K562 (cell line): ENCODE measurements around the gene SIDT2. TPM values are rescaled to one million over a fixed set of nuclear protein-coding genes. Genes with fewer than 3 reads are reported as not detected.

ENCODE experiments used
- ATAC-seq: fragments of 200-7000 bp; cut with Tn5 transposase; 3 replicates; pipeline ENCODE4 v1.9.1; 2020; ENCODE audit warnings: moderate library complexity
- BruUV-seq: library from RNA; stranded (reverse); fragments of 400-500 nt; replicated peaks from 2 replicates; lab custom pipeline; 2021; lab: Mats Ljungman, UMichigan
- CTCF ChIA-PET: fragments of 300-600 bp; formaldehyde crosslinking; extraction: SDS; loops from one replicate; lab custom pipeline; 2021; ENCODE audit warnings: low intra/inter-chr PET ratio; lab: Yijun Ruan, JAX
- POLR2A ChIA-PET: fragments of 300-600, 350-650 bp; sonication (Branson Sonifier 250); formaldehyde crosslinking; extraction: SDS; loops from one replicate; lab custom pipeline; 2021; ENCODE audit warnings: antibody characterized with exemption, inconsistent platforms; lab: Yijun Ruan, JAX
- DNase-seq, 4 experiments: peaks; one replicate each; pipeline versions ENCODE4 v3.0.0 to v3.0.0-alpha.2; 2011 to 2018; ENCODE audit warnings: low spot score in 3 of 4, mixed read lengths in 3 of 4; ENCODE audit errors: extremely low read depth in 1 of 4
- FAIRE-seq: peaks from 2 replicates; lab custom pipeline; 2011; peaks lifted over from hg19 to GRCh38; lab: Jason Lieb, UNC
- H2AFZ ChIP-seq: 2 replicates; pipeline ENCODE4 v1.6.0; 2011; ENCODE audit warnings: low read depth, low read length, control low read depth, inconsistent platforms
- H3K27ac ChIP-seq: fragments of 200-600 bp; 3 replicates; pipeline ENCODE4 v1.8.0; 2011; ENCODE audit warnings: low read depth, mild to moderate bottlenecking, control low read depth, inconsistent platforms, low read length, moderate library complexity, mixed read lengths; ENCODE audit errors: extremely low read depth
- H3K27me3 ChIP-seq, 2 experiments: fragments of 300-600 bp in 1 of 2; 2 replicates in 1 of 2; 3 replicates in 1 of 2; pipeline versions ENCODE4 v1.6.0 to v1.8.0; 2011; ENCODE audit warnings: inconsistent platforms in 2 of 2, low read length in 2 of 2, mild to moderate bottlenecking in 1 of 2, mixed read lengths in 1 of 2, moderate library complexity in 1 of 2; ENCODE audit not compliant: control insufficient read depth in 2 of 2, insufficient read depth in 2 of 2
- H3K36me3 ChIP-seq: fragments of 300-600 bp; 3 replicates; pipeline ENCODE4 v1.8.0; 2011; ENCODE audit warnings: mild to moderate bottlenecking, low read length, inconsistent platforms; ENCODE audit not compliant: control insufficient read depth, insufficient read depth
- H3K4me1 ChIP-seq, 2 experiments: fragments of 200-600 bp in 1 of 2; replicated peaks in 1 of 2; 2 replicates in 1 of 2; 3 replicates in 1 of 2; pipeline versions ENCODE4 v1.5.1 to v1.8.0; 2011; ENCODE audit warnings: inconsistent platforms in 2 of 2, low read length in 2 of 2, mild to moderate bottlenecking in 1 of 2, mixed read lengths in 1 of 2, moderate library complexity in 1 of 2; ENCODE audit not compliant: control insufficient read depth in 2 of 2, insufficient read depth in 2 of 2
- H3K4me2 ChIP-seq: 2 replicates; pipeline ENCODE4 v1.6.1; 2011; ENCODE audit warnings: low read length, control low read depth, inconsistent platforms, mixed read lengths; ENCODE audit not compliant: insufficient read depth
- H3K4me3 ChIP-seq: fragments of 200-600 bp; sonication (generic), shearing (Covaris generic); 2 replicates; pipeline ENCODE4 v1.5.1; 2016; ENCODE audit warnings: control low read depth, inconsistent platforms
- H3K79me2 ChIP-seq: fragments of 200-600 bp; 3 replicates; pipeline ENCODE4 v1.8.0; 2011; ENCODE audit warnings: low read length, inconsistent platforms; ENCODE audit not compliant: control insufficient read depth, insufficient read depth
- H3K9ac ChIP-seq, 2 experiments: 2 replicates each; pipeline versions ENCODE4 v1.6.0 to v1.6.1; 2011; ENCODE audit warnings: low read depth in 2 of 2, low read length in 2 of 2, control low read depth in 1 of 2, inconsistent platforms in 1 of 2, mild to moderate bottlenecking in 1 of 2, mixed read lengths in 1 of 2; ENCODE audit not compliant: insufficient read depth in 1 of 2
- H3K9me1 ChIP-seq: one replicate; pipeline ENCODE4 v1.6.0; 2011; ENCODE audit warnings: inconsistent platforms, mild to moderate bottlenecking, low read length, moderate library complexity; ENCODE audit not compliant: control insufficient read depth, insufficient read depth
- H3K9me3 ChIP-seq: replicated peaks from 2 replicates; pipeline ENCODE4 v1.5.1; 2011; ENCODE audit warnings: low read depth, low read length, inconsistent platforms; ENCODE audit not compliant: control insufficient read depth, insufficient read depth
- H4K20me1 ChIP-seq: replicated peaks from 2 replicates; pipeline ENCODE4 v1.6.1; 2011; ENCODE audit warnings: low read length, inconsistent platforms, mixed read lengths; ENCODE audit not compliant: control insufficient read depth, insufficient read depth
- CBFA2T3 ChIP-seq: fragments of 450-650 bp; IDR thresholded peaks from 2 replicates; pipeline ENCODE4 v1.6.1; 2017
- EP300 ChIP-seq: IDR thresholded peaks from 2 replicates; pipeline ENCODE4 v1.6.1; 2012; ENCODE audit warnings: low read length, improper control_type of control experiment
- KDM1A ChIP-seq, 2 experiments: fragments of 450-650 bp; IDR thresholded peaks; 2 replicates each; pipeline ENCODE4 v1.6.1; 2016; ENCODE audit warnings: mild to moderate bottlenecking in 2 of 2
- KLF16 ChIP-seq: IDR thresholded peaks from 2 replicates; pipeline ENCODE4 v1.6.1; 2016; ENCODE audit warnings: antibody characterized with exemption
- MYNN ChIP-seq, 2 experiments: sonication (generic); formaldehyde crosslinking in 1 of 2; IDR thresholded peaks; 2 replicates each; pipeline versions ENCODE4 v1.5.0 to v1.6.1; 2016 to 2020; ENCODE audit warnings: antibody characterized with exemption in 1 of 2, missing genetic modification reagents in 1 of 2
- NFIC ChIP-seq: fragments of 450-650 bp; IDR thresholded peaks from 2 replicates; pipeline ENCODE4 v1.6.1; 2017; ENCODE audit warnings: mild to moderate bottlenecking, inconsistent platforms
- POLR2AphosphoS5 ChIP-seq: IDR thresholded peaks from 2 replicates; pipeline ENCODE4 v1.6.1; 2011; ENCODE audit warnings: mild to moderate bottlenecking, low read depth, low read length, moderate library complexity; ENCODE audit not compliant: control insufficient read depth, insufficient read depth
- RBM25 ChIP-seq: fragments of 200-400 bp; formaldehyde crosslinking; IDR thresholded peaks from 2 replicates; pipeline ENCODE4 v1.6.1; 2018; ENCODE audit warnings: low read length, low read depth, moderate library complexity; ENCODE audit not compliant: severe bottlenecking
- RCOR1 ChIP-seq, 2 experiments: IDR thresholded peaks; 2 replicates each; pipeline ENCODE4 v1.6.1; 2012; ENCODE audit warnings: low read depth in 2 of 2, low read length in 2 of 2, borderline replicate concordance in 1 of 2, improper control_type of control experiment in 1 of 2
- SMARCE1 ChIP-seq: fragments of 450-650 bp; IDR thresholded peaks from 2 replicates; pipeline ENCODE4 v1.7.1; 2016; ENCODE audit warnings: mild to moderate bottlenecking
- SNIP1 ChIP-seq: fragments of 450-650 bp; IDR thresholded peaks from 2 replicates; pipeline ENCODE4 v1.7.1; 2017; ENCODE audit warnings: low read depth, mild to moderate bottlenecking
- TRIM24 ChIP-seq, 2 experiments: fragments of 450-650 bp; IDR thresholded peaks; 2 replicates each; pipeline ENCODE4 v1.6.1; 2016
- ZEB2 ChIP-seq: fragments of 450-650 bp; IDR thresholded peaks from 2 replicates; pipeline ENCODE4 v1.6.1; 2016
- ZNF592 ChIP-seq: fragments of 450-650 bp; IDR thresholded peaks from 2 replicates; pipeline ENCODE4 v1.6.1; 2017; ENCODE audit warnings: antibody characterized with exemption, mild to moderate bottlenecking
- ZNF780A ChIP-seq: fragments of 250-450 bp; sonication (Bioruptor Pico); IDR thresholded peaks from 2 replicates; pipeline ENCODE4 v1.5.0; 2021; ENCODE audit warnings: mild to moderate bottlenecking
- WGBS: fragments of 100-300 bp; shearing (Covaris generic); methylation state at CpG from one replicate; pipeline ENCODE4 v1.1.6; 2016; ENCODE audit warnings: low coverage, mixed read lengths; ENCODE audit not compliant: insufficient coverage; ENCODE audit errors: missing lambda C conversion rate; 5-methylcytosine and 5-hydroxymethylcytosine counted together
- in situ Hi-C: fragments of 300-500 bp; cut with MboI; formaldehyde crosslinking; loops from 4 replicates; pipeline ENCODE4 v1.15.0; 2018; ENCODE audit warnings: inconsistent platforms, mixed read lengths
- intact Hi-C: fragments of 100-400 bp; cut with micrococcal nuclease; formaldehyde crosslinking; loops from 2 replicates; pipeline ENCODE4 v1.14.2; 2022
- polyA plus RNA-seq, 8 experiments: library from polyadenylated mRNA; depleted of rRNA in 4 of 8; stranded (reverse) in 5 of 8; unstranded in 3 of 8; fragments of >200 nt; fragmentation: Nextera tagmentation in 2 of 8; fragmentation: Illumina TruSeq in 1 of 8; extraction: Ambion mirVana in 2 of 8; extraction: Trizol in 1 of 8; gene quantifications; 2 replicates each; pipeline versions ENCODE4 v1.2.1 to v1.2.3, GENCODE V29; 2011 to 2014; ENCODE audit warnings: inconsistent platforms in 1 of 8, missing spikeins in 1 of 8
- total RNA-seq, 7 experiments: library from RNA; depleted of rRNA in 6 of 7; stranded (reverse); fragments of >200 nt in 6 of 7; fragmentation: Illumina TruSeq in 2 of 7; extraction: Trizol in 2 of 7; gene quantifications; 2 replicates each; pipeline versions ENCODE4 v1.2.1 to v1.2.3, GENCODE V29; 2011 to 2021; ENCODE audit warnings: low replicate concordance in 1 of 7

SIDT2 gene
- total and polyA plus RNA-seq, 9 of the 15 experiments (the other 6 are each of a cell fraction or from before 2014, with no cell fraction given), result 2.4 to 20.2 (median 6.5) TPM

- CTCF ChIA-PET, result no interaction called here
- peak in 2 of 4 experiments; percentile 54 to 55 for DNase-seq
- H3K36me3 ChIP-seq, result peaks cover 65% of the 10 kb centered on the region
- H3K27me3 ChIP-seq, result no peaks in the 10 kb centered on the region
- H3K4me2 ChIP-seq, result peak overlapping the region; percentile 27; the same call in 1 of the 2 replicates
- intact Hi-C loops, result no loop called here
- H4K20me1 ChIP-seq, result peaks cover 10% of the 10 kb centered on the region
- H3K79me2 ChIP-seq, result no peaks in the 10 kb centered on the region
- no TSS peak for BruUV-seq
- peak overlapping the region in 1 of 2 experiments; percentile 39; a peak in 1 of 4 replicates for H3K9ac ChIP-seq
- POLR2A ChIA-PET, result interaction anchor here (0.6 to 3.3 kb wide), 5 partner anchors 10 to 390 kb away, joined by 3 to 20 read pairs (median 3); partner anchors contain the start of gene PCSK7
- FAIRE-seq, result no peak
- H3K4me1 ChIP-seq, result peaks cover 46 to 50% of the 10 kb centered on the region in 2 experiments; a peak in 4 of 5 replicates
- H3K9me3 ChIP-seq, result no peaks in the 10 kb centered on the region
- H3K9me1 ChIP-seq, result peaks cover 8% of the 10 kb centered on the region
- no peak overlapping the region for H3K4me3 ChIP-seq
- peak overlapping the region; percentile 40; the same call in 2 of the 3 replicates for H3K27ac ChIP-seq
- in situ Hi-C loops, result loop anchor here (10.0 kb wide), 1 partner anchor 335 kb away; no protein-coding TSS in a partner anchor
- WGBS, result 16% methylated on average over 4 of the region's 4 CpGs
- ATAC-seq, result peak; percentile 15; the same call in 2 of the 3 replicates
- H2AFZ ChIP-seq, result no peak overlapping the region
- TF ChIP-seq CBFA2T3 (peak; percentile 84), ZEB2 (0 out of 2 replicates have a peak, but pooled peaks have one; percentile 32), KDM1A (IDR thresholded peaks at IDR 0.05) (0 out of 4 replicates have a peak, but pooled peaks of 1 of the 2 experiments have one; percentile 13), MYNN (IDR thresholded peaks at IDR 0.05) (0 out of 2 replicates have a peak, but pooled peaks have one; percentile 15), MYNN (CRISPR knock-in tag; IDR thresholded peaks at IDR 0.05) (no peak), TRIM24 (IDR thresholded peaks at IDR 0.05) (peak in 1 of 2 experiments; percentile 66; a peak in 2 of 4 replicates), NFIC (peak; percentile 47; the same call in 1 of the 2 replicates), ZNF592 (0 out of 2 replicates have a peak, but pooled peaks have one; percentile 55), EP300 (peak; percentile 76; the same call in 1 of the 2 replicates), RCOR1 (IDR thresholded peaks at IDR 0.05; ENCODE audit: borderline replicate concordance in 1 of 2, low read depth in 2 of 2, low read length in 2 of 2) (peak in 1 of 2 experiments; percentile 69; a peak in 1 of 4 replicates), RBM25 (peak; percentile 29), POLR2AphosphoS5 (0 out of 2 replicates have a peak, but pooled peaks have one; percentile 53), SNIP1 (no peak), SMARCE1 (peak; percentile 63; the same call in 1 of the 2 replicates), ZNF780A (CRISPR knock-in tag) (no peak), KLF16 (peak; percentile 62; the same call in 1 of the 2 replicates)
These were observed 41.5 kb downstream of the SIDT2 start for GRCh38 chr11:117219995-117220394.
